Astrocyte (in vitro differentiated cells and primary cell): Measurements from ENCODE around the gene UBAC2. TPM values are rescaled to one million over a fixed set of nuclear protein-coding genes. Genes with fewer than 3 reads are reported as not detected.

Experiments
- DNase-seq: peaks from one replicate; pipeline ENCODE4 v3.0.0-alpha.2; 2010; ENCODE audit warnings: low read depth
- FAIRE-seq: peaks from 2 replicates; lab custom pipeline; 2011; peaks lifted over from hg19 to GRCh38; lab: Jason Lieb, UNC
- H2AFZ ChIP-seq: 2 replicates; pipeline ENCODE4 v1.6.0; 2012; ENCODE audit warnings: low read depth, low read length, inconsistent platforms
- H3K27ac ChIP-seq: 2 replicates; pipeline ENCODE4 v1.5.1; 2011; ENCODE audit warnings: low read depth, low read length, inconsistent platforms
- H3K27me3 ChIP-seq: 2 replicates; pipeline ENCODE4 v1.6.0; 2011; ENCODE audit warnings: low read length, inconsistent platforms; ENCODE audit not compliant: insufficient read depth
- H3K36me3 ChIP-seq: 2 replicates; pipeline ENCODE4 v1.5.1; 2011; ENCODE audit warnings: low read length, inconsistent platforms; ENCODE audit not compliant: insufficient read depth
- H3K4me1 ChIP-seq: 2 replicates; pipeline ENCODE4 v1.5.1; 2011; ENCODE audit warnings: low read length, inconsistent platforms; ENCODE audit not compliant: insufficient read depth
- H3K4me2 ChIP-seq: 2 replicates; pipeline ENCODE4 v1.6.0; 2012; ENCODE audit warnings: low read length, inconsistent platforms
- H3K4me3 ChIP-seq: 2 replicates; pipeline ENCODE4 v1.5.1; 2011; ENCODE audit warnings: low read depth, mild to moderate bottlenecking, low read length, inconsistent platforms; ENCODE audit not compliant: insufficient read depth
- H3K79me2 ChIP-seq: 2 replicates; pipeline ENCODE4 v1.6.0; 2012; ENCODE audit warnings: mild to moderate bottlenecking, low read length, inconsistent platforms; ENCODE audit not compliant: insufficient read depth
- H3K9ac ChIP-seq: 2 replicates; pipeline ENCODE4 v1.6.0; 2012; ENCODE audit warnings: mild to moderate bottlenecking, low read length, inconsistent platforms
- H3K9me3 ChIP-seq: 2 replicates; pipeline ENCODE4 v1.5.1; 2012; ENCODE audit warnings: low read depth, mild to moderate bottlenecking, low read length, inconsistent platforms; ENCODE audit not compliant: insufficient read depth
- H4K20me1 ChIP-seq: 2 replicates; pipeline ENCODE4 v1.6.0; 2012; ENCODE audit warnings: low read length, inconsistent platforms; ENCODE audit not compliant: insufficient read depth
- H3K27ac Mint-ChIP-seq: one replicate; pipeline ENCODE4 v1.8.0; 2021; ENCODE audit warnings: mild to moderate bottlenecking, mixed read lengths; ENCODE audit not compliant: unreplicated experiment
- H3K27me3 Mint-ChIP-seq: one replicate; pipeline ENCODE4 v1.8.0; 2021; ENCODE audit warnings: low read depth, mixed read lengths; ENCODE audit not compliant: unreplicated experiment
- H3K36me3 Mint-ChIP-seq: one replicate; pipeline ENCODE4 v1.8.0; 2021; ENCODE audit warnings: low read depth, mixed read lengths; ENCODE audit not compliant: unreplicated experiment
- H3K4me1 Mint-ChIP-seq: one replicate; pipeline ENCODE4 v1.8.0; 2021; ENCODE audit warnings: low read depth, mixed read lengths; ENCODE audit not compliant: unreplicated experiment
- H3K4me3 Mint-ChIP-seq: one replicate; pipeline ENCODE4 v1.8.0; 2021; ENCODE audit warnings: mild to moderate bottlenecking, moderate library complexity, mixed read lengths; ENCODE audit not compliant: unreplicated experiment
- H3K9me3 Mint-ChIP-seq: one replicate; pipeline ENCODE4 v1.8.0; 2021; ENCODE audit warnings: mild to moderate bottlenecking, mixed read lengths; ENCODE audit not compliant: unreplicated experiment
- EZH2 ChIP-seq: IDR thresholded peaks from 2 replicates; pipeline ENCODE4 v1.6.1; 2012; ENCODE audit warnings: mild to moderate bottlenecking, low read length, inconsistent platforms; ENCODE audit not compliant: insufficient read depth
- total RNA-seq: library from RNA; stranded (reverse); gene quantifications from 2 replicates; pipeline ENCODE4 v1.2.1, GENCODE V29; 2021
- TF ChIP-seq, protein P1 (sequence below): IDR thresholded peaks from 2 replicates; pipeline ENCODE4 v1.5.1; 2011; ENCODE audit warnings: low read depth, mild to moderate bottlenecking, inconsistent platforms, low read length, moderate library complexity; ENCODE audit not compliant: insufficient read depth

The UBAC2 gene
- total RNA-seq, 1 donor from 2014 or later = 61.0 TPM

- Mint-ChIP-seq H3K9me3 (no peaks in the 10 kb centered on the region), H3K27me3 (no peaks in the 10 kb centered on the region), H3K4me3 (no peak overlapping the region), H3K27ac (peak overlapping the region; percentile 44), H3K4me1 (peaks cover 35% of the 10 kb centered on the region), H3K36me3 (peaks cover 14% of the 10 kb centered on the region)
- Histone ChIP-seq H3K9me3 (no peaks in the 10 kb centered on the region), H4K20me1 (no peaks in the 10 kb centered on the region), H3K27me3 (no peaks in the 10 kb centered on the region), H2AFZ (no peak overlapping the region), H3K4me1 (no peaks in the 10 kb centered on the region), H3K36me3 (no peaks in the 10 kb centered on the region), H3K9ac (no peak overlapping the region), H3K27ac (no peak overlapping the region), H3K4me2 (no peak overlapping the region), H3K4me3 (no peak overlapping the region), H3K79me2 (no peaks in the 10 kb centered on the region)
- TF ChIP-seq, protein P1, sequence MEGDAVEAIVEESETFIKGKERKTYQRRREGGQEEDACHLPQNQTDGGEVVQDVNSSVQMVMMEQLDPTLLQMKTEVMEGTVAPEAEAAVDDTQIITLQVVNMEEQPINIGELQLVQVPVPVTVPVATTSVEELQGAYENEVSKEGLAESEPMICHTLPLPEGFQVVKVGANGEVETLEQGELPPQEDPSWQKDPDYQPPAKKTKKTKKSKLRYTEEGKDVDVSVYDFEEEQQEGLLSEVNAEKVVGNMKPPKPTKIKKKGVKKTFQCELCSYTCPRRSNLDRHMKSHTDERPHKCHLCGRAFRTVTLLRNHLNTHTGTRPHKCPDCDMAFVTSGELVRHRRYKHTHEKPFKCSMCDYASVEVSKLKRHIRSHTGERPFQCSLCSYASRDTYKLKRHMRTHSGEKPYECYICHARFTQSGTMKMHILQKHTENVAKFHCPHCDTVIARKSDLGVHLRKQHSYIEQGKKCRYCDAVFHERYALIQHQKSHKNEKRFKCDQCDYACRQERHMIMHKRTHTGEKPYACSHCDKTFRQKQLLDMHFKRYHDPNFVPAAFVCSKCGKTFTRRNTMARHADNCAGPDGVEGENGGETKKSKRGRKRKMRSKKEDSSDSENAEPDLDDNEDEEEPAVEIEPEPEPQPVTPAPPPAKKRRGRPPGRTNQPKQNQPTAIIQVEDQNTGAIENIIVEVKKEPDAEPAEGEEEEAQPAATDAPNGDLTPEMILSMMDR = no peak
- no peak for TF ChIP-seq EZH2
- no peak for DNase-seq
- FAIRE-seq = no peak
Measured at GRCh38 chr13:99255271-99255670, 54.6 kb downstream of the UBAC2 start.

DNA sequence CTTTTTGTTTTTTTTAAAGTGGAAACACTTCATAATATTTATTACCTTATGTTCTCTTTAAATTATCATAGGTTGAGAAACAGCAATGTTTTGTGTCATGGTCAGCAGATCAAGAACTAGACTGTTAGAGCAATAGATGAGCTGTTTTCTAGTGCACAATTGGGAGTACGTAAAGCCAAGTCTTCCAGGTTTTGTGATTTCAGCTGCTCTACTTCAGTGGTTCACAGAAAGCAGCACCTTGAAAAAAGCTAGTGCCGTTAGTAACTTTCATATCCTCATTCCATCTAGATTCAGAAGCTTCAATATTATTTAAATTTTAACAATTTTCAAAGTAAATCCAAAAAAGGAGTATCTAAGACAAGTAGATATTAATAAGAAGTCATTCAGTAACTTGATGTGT lies 55.6 kb downstream of the UBAC2 start:
- no peak for FAIRE-seq

DNA sequence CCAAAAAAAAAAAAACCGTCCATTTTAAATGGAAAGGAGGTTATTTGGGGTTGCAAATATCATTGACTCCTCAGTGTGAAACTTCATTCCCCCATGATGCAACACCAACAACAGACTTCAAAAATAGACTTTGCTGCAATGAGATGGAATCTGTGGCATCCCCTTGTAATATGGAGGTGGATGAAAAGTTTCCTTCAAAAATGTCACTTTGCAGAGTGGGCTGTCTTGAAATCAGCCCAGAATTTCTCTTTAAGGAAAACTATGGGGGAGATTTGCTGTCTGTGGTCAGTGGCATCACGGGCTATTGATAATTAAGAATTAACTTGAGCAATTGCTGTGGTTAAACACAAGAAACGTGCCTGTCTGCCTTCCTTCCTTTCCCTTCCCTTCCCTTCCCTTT lies 56.1 kb downstream of the UBAC2 start:
- H3K36me3 ChIP-seq = no peaks in the 10 kb centered on the region
- H3K4me2 ChIP-seq = no peak overlapping the region
- no peaks in the 10 kb centered on the region for H3K9me3 ChIP-seq
- H3K36me3 Mint-ChIP-seq = peaks cover 14% of the 10 kb centered on the region
- TF ChIP-seq, protein P1 = no peak
- TF ChIP-seq EZH2 = no peak
- peak; percentile 79 for DNase-seq
- no peaks in the 10 kb centered on the region for H3K27me3 ChIP-seq
- H3K4me1 ChIP-seq = no peaks in the 10 kb centered on the region
- no peak overlapping the region for H3K4me3 ChIP-seq
- no peaks in the 10 kb centered on the region for H3K27me3 Mint-ChIP-seq
- H3K9ac ChIP-seq = no peak overlapping the region
- H3K27ac Mint-ChIP-seq = peak overlapping the region; percentile 90
- peak; percentile 65 for FAIRE-seq
- no peak overlapping the region for H3K27ac ChIP-seq
- H3K79me2 ChIP-seq = no peaks in the 10 kb centered on the region
- no peak overlapping the region for H2AFZ ChIP-seq
- no peaks in the 10 kb centered on the region for H3K9me3 Mint-ChIP-seq
- H4K20me1 ChIP-seq = no peaks in the 10 kb centered on the region
- H3K4me3 Mint-ChIP-seq = peak overlapping the region; percentile 42
- H3K4me1 Mint-ChIP-seq = peaks cover 32% of the 10 kb centered on the region

More for the DNA sequence above, 55.6 kb downstream of the UBAC2 start:
- Mint-ChIP-seq H3K27ac (peak overlapping the region; percentile 90), H3K36me3 (peaks cover 14% of the 10 kb centered on the region), H3K27me3 (no peaks in the 10 kb centered on the region), H3K4me1 (peaks cover 37% of the 10 kb centered on the region), H3K9me3 (no peaks in the 10 kb centered on the region), H3K4me3 (peak overlapping the region; percentile 42)
- no peak for DNase-seq
- Histone ChIP-seq H3K4me3 (no peak overlapping the region), H3K9me3 (no peaks in the 10 kb centered on the region), H3K9ac (no peak overlapping the region), H4K20me1 (no peaks in the 10 kb centered on the region), H3K4me1 (no peaks in the 10 kb centered on the region), H3K79me2 (no peaks in the 10 kb centered on the region), H2AFZ (no peak overlapping the region), H3K27ac (no peak overlapping the region), H3K4me2 (no peak overlapping the region), H3K36me3 (no peaks in the 10 kb centered on the region), H3K27me3 (no peaks in the 10 kb centered on the region)
- no peak for TF ChIP-seq EZH2
- TF ChIP-seq, protein P1 = no peak
